GM12873 (cell line): ENCODE results near the gene RNASE8.

Source experiments
- CTCF ChIP-seq: IDR thresholded peaks from 2 replicates; pipeline ENCODE4 v1.5.1; 2012; ENCODE audit warnings: low read depth, mild to moderate bottlenecking, moderate library complexity, low read length, control low read depth; ENCODE audit not compliant: insufficient read depth; ENCODE audit errors: missing control alignments

The RNASE8 gene

GRCh38 chr14:21078726-21079125, 21.1 kb downstream of the RNASE8 start:
- no peak for TF ChIP-seq CTCF

- TF ChIP-seq CTCF, result no peak
These were observed 24.0 kb downstream of the RNASE8 start for GRCh38 chr14:21081521-21082142.

GRCh38 chr14:21083565-21084325, 26.1 kb downstream of the RNASE8 start:
- TF ChIP-seq CTCF, result no peak

GRCh38 chr14:21084396-21084795, 26.8 kb downstream of the RNASE8 start:
- no peak for TF ChIP-seq CTCF

GRCh38 chr14:21084998-21085853, 27.6 kb downstream of the RNASE8 start:
- no peak for TF ChIP-seq CTCF

GRCh38 chr14:21086908-21087293, 29.3 kb downstream of the RNASE8 start:
- TF ChIP-seq CTCF, result no peak
